NB4 (cell line): ENCODE data around the gene DPH6.

Experiments
- CTCF ChIP-seq: IDR thresholded peaks from one replicate; pipeline ENCODE4 v1.5.1; 2012; ENCODE audit warnings: low read depth, low read length
- POLR2A ChIP-seq: IDR thresholded peaks from 2 replicates; pipeline ENCODE4 v1.6.1; 2011; ENCODE audit warnings: mild to moderate bottlenecking; ENCODE audit not compliant: insufficient read length; ENCODE audit errors: extremely low read depth
- TF ChIP-seq, protein P1 (sequence below): IDR thresholded peaks from 2 replicates; pipeline ENCODE4 v1.6.1; 2011; ENCODE audit warnings: low read depth, low read length

- TF ChIP-seq CTCF (no peak), POLR2A (no peak)
- TF ChIP-seq, protein P1, sequence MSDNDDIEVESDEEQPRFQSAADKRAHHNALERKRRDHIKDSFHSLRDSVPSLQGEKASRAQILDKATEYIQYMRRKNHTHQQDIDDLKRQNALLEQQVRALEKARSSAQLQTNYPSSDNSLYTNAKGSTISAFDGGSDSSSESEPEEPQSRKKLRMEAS, result no peak
Measured at GRCh38 chr15:35330048-35330695, 215.8 kb downstream of the DPH6 start.
